EL (cell line): ENCODE results near the gene ABHD2.
"Not testable (repeated sequence)": the region's sequence is repeated elsewhere in the genome, so short reads cannot be mapped to it uniquely, and the experiment has no call there.

ENCODE experiments used
- DNase-seq: peaks from one replicate; pipeline ENCODE4 v3.0.0-alpha.2; 2016

Gene ABHD2

GRCh38 chr15:89087830-89088604 is at the start of gene ABHD2:
TSS of gene ABHD2 (plus strand) at chr15:89088456. CDS start at chr15:89116328, 27,872 bp downstream.
- peak; percentile 100 for DNase-seq

GRCh38 chr15:89039142-89039541 is 49.1 kb upstream of the ABHD2 start:
- no peak for DNase-seq

- no peak for DNase-seq
These were observed 46.7 kb upstream of the ABHD2 start for GRCh38 chr15:89041507-89041906.

GRCh38 chr15:89042387-89042786 is 45.9 kb upstream of the ABHD2 start:
- no peak for DNase-seq

- no peak for DNase-seq
These were observed 44.9 kb upstream of the ABHD2 start for GRCh38 chr15:89043031-89044002.

- DNase-seq, result not testable (repeated sequence)
These were observed 39.1 kb upstream of the ABHD2 start for GRCh38 chr15:89049016-89049666.

DNA sequence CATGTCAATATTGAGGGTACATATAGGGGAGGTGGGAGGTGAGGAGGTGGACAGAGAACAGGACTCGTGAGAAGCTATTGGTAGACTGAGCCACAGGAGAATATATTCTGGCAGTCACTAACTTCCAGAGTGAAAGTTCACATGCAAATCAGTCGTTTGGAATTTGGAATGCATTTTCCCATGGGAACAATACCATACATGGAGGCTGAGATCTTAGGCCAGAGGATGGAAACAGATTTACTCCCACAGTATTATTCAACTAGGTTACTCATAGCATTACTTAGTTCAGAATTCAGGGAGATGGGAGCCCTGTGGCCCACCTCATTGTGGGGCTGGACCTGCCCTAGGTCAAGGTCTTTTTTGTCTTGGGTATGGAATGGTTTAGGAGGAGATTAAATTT is 36.4 kb upstream of the ABHD2 start:
- DNase-seq, result peak; percentile 78

- DNase-seq, result peak; percentile 75
These were observed 35.8 kb upstream of the ABHD2 start for GRCh38 chr15:89052474-89052873.

DNA sequence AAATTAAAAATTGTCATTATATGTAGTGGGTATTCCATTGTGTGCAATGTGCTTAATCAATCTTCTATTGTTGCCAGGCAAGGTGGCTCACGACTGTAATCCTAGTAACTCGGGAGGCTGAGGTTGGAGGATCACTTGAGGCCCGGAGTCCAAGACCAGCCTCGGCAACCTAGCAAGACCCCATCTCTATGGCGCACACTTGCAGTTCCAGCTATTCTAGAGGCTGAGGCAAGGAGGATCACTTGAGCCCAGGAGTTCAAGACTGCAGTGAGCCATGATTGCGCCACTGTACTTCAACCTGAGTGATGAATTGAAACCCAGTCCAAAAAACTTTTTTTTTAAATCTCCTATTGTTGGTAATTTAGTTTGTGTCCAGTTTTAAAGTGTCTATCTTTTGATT is 33.4 kb upstream of the ABHD2 start:
- no peak for DNase-seq

DNA sequence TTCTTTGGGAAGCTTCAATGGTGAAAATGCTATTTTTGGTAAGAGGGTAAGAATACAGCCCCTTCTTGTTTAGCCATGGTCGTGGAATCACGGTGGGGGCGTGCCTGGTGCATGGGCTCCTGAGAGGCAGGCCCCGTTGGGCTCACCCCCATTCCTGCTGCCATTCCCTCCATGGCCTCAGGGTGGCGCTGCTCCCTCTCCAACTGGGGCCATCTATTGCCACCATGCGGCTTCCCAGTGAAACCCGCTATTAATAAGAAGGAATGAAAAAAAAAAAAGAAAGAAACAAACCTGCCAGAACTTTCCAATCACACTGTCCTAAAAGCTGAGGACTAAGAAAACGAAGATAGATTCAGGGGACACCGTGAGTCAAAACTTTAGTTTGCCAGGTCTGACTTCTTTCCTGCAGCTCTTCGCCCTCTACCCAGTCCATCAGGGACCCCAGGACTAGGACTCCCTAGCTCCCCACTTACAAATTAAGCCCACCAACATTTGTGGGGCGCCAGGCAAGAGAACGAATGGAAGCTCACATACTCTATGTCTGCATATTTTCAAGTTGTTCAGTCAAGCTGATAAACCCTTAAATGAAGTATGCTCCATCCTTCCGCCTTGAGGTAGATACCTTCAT is 30.6 kb upstream of the ABHD2 start:
- DNase-seq, result peak; percentile 76

DNA sequence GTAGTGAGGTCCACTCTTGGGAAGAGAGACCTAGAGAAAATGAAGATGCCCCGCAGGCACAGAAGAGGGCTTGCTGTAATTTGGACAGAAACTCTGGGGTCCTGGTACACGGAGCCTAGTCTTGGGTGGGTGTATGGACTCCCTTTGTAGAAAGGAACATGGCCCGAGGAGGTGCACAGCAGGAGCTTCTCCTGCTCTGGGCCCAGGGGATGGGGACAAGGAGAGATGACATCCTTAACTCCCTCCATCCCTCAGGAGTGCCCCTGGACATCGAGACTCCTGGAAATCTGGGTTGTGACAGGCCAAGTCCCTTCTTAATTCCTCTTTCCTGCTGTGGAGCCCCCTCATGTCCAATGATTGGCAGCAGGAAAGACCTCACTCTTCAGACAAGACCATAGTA is 29.9 kb upstream of the ABHD2 start:
- no peak for DNase-seq

- no peak for DNase-seq
These were observed 29.3 kb upstream of the ABHD2 start for GRCh38 chr15:89058876-89059405.

- DNase-seq, result no peak
These were observed 22.0 kb upstream of the ABHD2 start for GRCh38 chr15:89066280-89066679.

DNA sequence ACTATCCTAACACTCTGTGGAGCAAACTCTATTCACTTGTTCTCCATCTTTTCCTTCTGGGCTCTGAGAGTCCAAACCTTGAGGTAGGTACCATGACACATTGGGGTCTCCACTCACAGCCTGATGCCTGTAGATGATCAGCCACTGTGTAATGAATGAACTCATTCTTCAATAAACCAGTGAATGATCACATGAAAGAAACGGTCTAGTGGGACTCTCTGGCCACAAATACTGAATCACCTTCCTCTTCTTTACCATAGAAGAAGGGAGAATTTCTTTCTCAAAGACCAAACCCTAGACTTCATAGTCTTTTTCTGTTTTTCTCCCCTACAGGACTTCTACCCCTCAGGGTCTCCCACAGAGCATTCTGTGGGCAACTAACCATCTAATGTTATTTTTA is 20.5 kb upstream of the ABHD2 start:
- DNase-seq, result no peak

DNA sequence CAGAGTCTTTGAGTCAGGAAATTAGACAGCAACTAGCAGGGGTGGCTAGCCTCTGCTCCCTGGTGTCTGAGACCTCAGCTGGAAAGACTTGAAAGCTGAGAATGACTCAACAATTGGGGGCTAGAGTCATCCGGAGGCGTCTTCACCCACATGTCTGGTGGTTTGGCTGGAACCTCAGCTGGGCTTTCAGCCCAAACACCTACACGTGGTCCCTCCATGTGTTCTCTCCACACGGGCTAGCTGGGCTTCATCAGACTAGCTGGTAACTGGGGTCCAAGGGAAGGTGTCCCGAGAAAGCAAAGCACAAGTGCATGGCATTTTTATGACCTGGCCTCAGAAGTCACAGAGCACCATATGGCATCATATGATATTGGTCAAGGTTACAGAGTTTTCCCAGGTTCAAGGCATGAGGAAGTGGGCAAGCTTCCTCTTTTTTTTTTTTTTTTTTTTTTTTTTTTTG is 19.9 kb upstream of the ABHD2 start:
- peak; percentile 91 for DNase-seq

DNA sequence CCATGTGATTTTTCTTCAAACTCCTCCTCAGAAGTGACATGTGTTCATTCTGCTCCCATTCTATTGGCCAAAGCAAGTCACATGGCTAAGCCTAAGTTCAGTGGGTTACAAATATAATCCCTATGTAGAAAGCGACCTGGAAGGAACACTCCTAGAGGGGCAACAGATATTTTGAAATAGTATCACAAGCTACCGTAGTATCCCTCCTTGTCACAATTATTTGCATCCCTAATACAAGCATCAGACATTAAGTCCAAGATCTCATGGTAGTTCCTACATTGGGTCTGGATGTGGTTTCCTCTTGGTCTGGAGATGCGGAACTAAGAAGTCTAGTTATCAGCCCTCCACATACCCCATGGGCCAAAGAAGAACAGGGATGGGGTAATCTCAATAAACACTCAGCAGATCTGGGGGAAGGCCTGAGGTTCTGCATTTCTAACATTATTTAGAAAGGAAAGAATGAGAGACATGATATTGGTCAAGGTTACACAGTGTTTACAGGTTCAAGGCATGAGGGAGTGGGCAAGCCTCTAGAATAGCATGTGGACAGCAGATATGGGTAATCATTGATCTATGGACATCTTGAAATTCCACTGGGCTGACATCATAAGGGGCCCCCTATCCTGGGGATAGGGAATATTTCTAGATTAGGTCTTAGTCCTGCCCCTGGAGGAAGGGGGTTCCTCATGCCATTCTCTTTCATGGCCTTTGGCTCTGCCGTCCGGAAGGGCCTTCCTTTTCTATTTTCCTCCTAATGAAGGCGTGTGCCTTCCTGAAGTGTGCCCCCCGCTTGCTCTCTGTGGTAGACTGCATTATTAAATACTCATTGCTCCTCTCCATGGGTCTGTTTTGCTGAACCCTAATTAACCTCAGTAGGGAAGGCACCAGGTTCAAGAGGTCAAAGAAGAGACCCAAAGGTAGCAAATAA is 17.8 kb upstream of the ABHD2 start:
- no peak for DNase-seq

DNA sequence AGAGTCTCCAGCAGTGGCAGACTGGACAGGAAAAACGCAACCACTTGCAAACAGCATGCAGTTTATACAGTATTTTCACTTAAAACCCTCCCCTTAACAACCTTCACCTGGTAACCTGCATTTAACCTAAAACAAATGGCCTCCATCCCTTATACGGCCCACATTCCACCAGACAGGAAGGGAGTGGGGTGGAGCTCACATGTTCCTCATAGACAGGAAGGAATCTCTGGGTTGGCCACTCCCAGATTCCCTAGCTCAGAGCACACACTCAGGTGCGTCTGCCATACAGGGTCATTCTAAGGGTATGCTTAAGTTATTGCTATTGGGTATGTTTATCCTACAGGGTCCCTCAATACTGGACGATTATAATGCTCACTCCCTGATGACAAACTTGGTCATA is 16.8 kb upstream of the ABHD2 start:
- no peak for DNase-seq

GRCh38 chr15:89072277-89072869 is 15.9 kb upstream of the ABHD2 start:
- DNase-seq, result no peak

- DNase-seq, result no peak
These were observed 13.7 kb upstream of the ABHD2 start for GRCh38 chr15:89074402-89075012.

DNA sequence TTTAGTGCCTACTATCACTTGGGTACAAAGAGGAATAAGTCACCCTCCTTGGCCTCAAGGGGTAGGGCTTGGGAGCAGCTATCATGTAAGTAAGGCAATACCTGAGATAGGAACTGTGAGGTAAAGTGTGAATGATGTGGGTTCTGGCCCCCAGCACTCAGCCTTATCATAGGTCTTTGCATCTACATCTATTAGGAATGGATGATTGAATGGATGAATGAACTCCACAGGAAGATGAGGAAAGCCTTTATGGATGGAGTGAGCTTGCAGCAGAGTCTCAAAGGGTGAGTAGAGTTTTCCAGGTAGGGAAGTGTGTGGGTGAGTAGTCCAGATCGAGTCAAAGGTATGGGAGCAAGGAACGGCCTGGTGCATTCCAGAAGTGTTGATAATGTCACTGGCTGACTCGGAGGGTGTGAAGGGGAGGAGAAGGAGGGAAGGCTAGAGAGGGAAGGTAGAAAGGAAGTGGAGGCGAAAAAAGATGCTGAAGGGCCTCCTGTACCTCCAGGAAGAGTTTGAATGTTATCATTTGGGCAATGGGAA is 13.1 kb upstream of the ABHD2 start:
- no peak for DNase-seq
